Right atrium auricular region (tissue), 2 donors: Measurements from ENCODE around the gene APEX1. TPM values are rescaled to one million over a fixed set of nuclear protein-coding genes. Genes with fewer than 3 reads are reported as not detected.

Experiments used
- DNase-seq: peaks from one replicate; pipeline ENCODE4 v3.0.0-alpha.2; 2019; ENCODE audit warnings: low spot score
- H3K27ac ChIP-seq, 2 donors: fragments of 200-600 bp; sonication (generic); 1 replicate in 1 of 2; 2 replicates in 1 of 2; pipeline ENCODE4 v1.5.1; 2016 to 2019
- H3K27me3 ChIP-seq, 2 donors: fragments of 200-600 bp; sonication (generic); one replicate each; pipeline versions ENCODE4 v1.5.1 to v1.6.0; 2017 to 2019
- H3K36me3 ChIP-seq: fragments of 200-600 bp; sonication (generic); one replicate; pipeline ENCODE4 v1.5.1; 2016
- H3K4me1 ChIP-seq, 2 donors: fragments of 200-600 bp; sonication (generic); one replicate each; pipeline versions ENCODE4 v1.5.1 to v1.6.0; 2017 to 2019
- H3K4me3 ChIP-seq, 2 donors: fragments of 200-600 bp; sonication (generic); 1 replicate in 1 of 2; 2 replicates in 1 of 2; pipeline ENCODE4 v1.5.1; 2017 to 2019; ENCODE audit warnings: mild to moderate bottlenecking in 1 of 2, moderate library complexity in 1 of 2
- H3K9me3 ChIP-seq, 2 donors: fragments of 200-600 bp; sonication (generic); one replicate each; pipeline ENCODE4 v1.5.1; 2019
- total RNA-seq, 2 donors: library from RNA; depleted of rRNA; stranded (reverse); fragments of >200 nt; gene quantifications; one replicate each; pipeline ENCODE4 v1.1.0, GENCODE V29; 2016
- TF ChIP-seq, protein P1 (sequence below), 2 donors: fragments of 200-600 bp; sonication (generic); IDR thresholded peaks; one replicate each; pipeline ENCODE4 v1.5.1; 2019; ENCODE audit warnings: antibody characterized with exemption in 2 of 2

The APEX1 gene
- total RNA-seq, 2 donors from 2014 or later: 72.6 to 97.6 TPM

- peaks cover 0 to 11% of the 10 kb centered on the region in 2 donors for H3K4me1 ChIP-seq
- no peaks in the 10 kb centered on the region for H3K27me3 ChIP-seq
- TF ChIP-seq, protein P1, sequence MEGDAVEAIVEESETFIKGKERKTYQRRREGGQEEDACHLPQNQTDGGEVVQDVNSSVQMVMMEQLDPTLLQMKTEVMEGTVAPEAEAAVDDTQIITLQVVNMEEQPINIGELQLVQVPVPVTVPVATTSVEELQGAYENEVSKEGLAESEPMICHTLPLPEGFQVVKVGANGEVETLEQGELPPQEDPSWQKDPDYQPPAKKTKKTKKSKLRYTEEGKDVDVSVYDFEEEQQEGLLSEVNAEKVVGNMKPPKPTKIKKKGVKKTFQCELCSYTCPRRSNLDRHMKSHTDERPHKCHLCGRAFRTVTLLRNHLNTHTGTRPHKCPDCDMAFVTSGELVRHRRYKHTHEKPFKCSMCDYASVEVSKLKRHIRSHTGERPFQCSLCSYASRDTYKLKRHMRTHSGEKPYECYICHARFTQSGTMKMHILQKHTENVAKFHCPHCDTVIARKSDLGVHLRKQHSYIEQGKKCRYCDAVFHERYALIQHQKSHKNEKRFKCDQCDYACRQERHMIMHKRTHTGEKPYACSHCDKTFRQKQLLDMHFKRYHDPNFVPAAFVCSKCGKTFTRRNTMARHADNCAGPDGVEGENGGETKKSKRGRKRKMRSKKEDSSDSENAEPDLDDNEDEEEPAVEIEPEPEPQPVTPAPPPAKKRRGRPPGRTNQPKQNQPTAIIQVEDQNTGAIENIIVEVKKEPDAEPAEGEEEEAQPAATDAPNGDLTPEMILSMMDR (IDR thresholded peaks at IDR 0.05): no peak
- no peak overlapping the region for H3K4me3 ChIP-seq
- no peak for DNase-seq
- H3K36me3 ChIP-seq: no peaks in the 10 kb centered on the region
- H3K9me3 ChIP-seq: no peaks in the 10 kb centered on the region
- H3K27ac ChIP-seq: no peak overlapping the region
Observed at GRCh38 chr14:20429801-20430669, 25.0 kb upstream of the APEX1 start.

- Histone ChIP-seq H3K27ac (peak overlapping the region; percentile 58 to 67), H3K27me3 (no peaks in the 10 kb centered on the region), H3K4me3 (peak overlapping the region; percentile 34 to 51), H3K4me1 (peaks cover 0 to 16% of the 10 kb centered on the region in 2 donors), H3K36me3 (no peaks in the 10 kb centered on the region), H3K9me3 (no peaks in the 10 kb centered on the region)
- DNase-seq: peak; percentile 64
- TF ChIP-seq, protein P1 (IDR thresholded peaks at IDR 0.05): no peak
Observed at GRCh38 chr14:20434701-20435581, 20.1 kb upstream of the APEX1 start.

- TF ChIP-seq, protein P1 (IDR thresholded peaks at IDR 0.05): no peak
- Histone ChIP-seq H3K27me3 (no peaks in the 10 kb centered on the region), H3K4me3 (peak within 1 kb of the TSS; percentile 34 to 51), H3K27ac (peak within 1 kb of the TSS; percentile 58 to 67), H3K36me3 (no peaks in the 10 kb centered on the region), H3K9me3 (no peaks in the 10 kb centered on the region), H3K4me1 (peaks cover 0 to 10% of the 10 kb centered on the region in 2 donors)
- no peak for DNase-seq
Observed at GRCh38 chr14:20435582-20436362, 19.3 kb upstream of the APEX1 start, which contains the start of gene KLHL33. Gene KLHL33 (minus strand): TSS chr14:20436166. CDS start chr14:20435811, 355 bp downstream.

DNA sequence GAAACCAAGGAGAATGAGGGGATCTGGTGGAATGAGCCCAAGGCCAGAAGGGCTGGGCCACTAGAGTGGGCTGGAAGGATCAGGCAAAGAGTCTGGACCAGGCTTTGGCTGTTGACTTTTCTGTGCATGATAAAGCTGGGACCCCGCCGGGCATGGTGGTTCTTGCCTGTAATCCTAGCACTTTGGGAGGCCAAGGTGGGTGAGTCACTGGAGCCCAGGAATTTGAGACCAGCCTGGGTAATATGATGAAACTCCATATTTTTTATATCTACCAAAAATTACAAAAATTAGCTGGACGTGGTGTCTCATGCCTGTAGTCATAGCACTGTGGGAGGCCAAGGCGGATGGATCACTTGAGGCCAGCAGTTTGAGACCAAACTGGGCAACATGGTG, 18.7 kb upstream of the APEX1 start:
- TF ChIP-seq, protein P1 (IDR thresholded peaks at IDR 0.05): no peak
- H3K27me3 ChIP-seq: no peaks in the 10 kb centered on the region
- no peak overlapping the region for H3K27ac ChIP-seq
- DNase-seq: no peak
- no peaks in the 10 kb centered on the region for H3K9me3 ChIP-seq
- peaks cover 0 to 10% of the 10 kb centered on the region in 2 donors for H3K4me1 ChIP-seq
- no peak overlapping the region for H3K4me3 ChIP-seq
- H3K36me3 ChIP-seq: no peaks in the 10 kb centered on the region

- TF ChIP-seq, protein P1 (IDR thresholded peaks at IDR 0.05): no peak
- Histone ChIP-seq H3K4me3 (no peak overlapping the region), H3K36me3 (no peaks in the 10 kb centered on the region), H3K27me3 (no peaks in the 10 kb centered on the region), H3K9me3 (no peaks in the 10 kb centered on the region), H3K27ac (no peak overlapping the region), H3K4me1 (peaks cover 0 to 10% of the 10 kb centered on the region in 2 donors)
- no peak for DNase-seq
Observed at GRCh38 chr14:20438664-20439063, 16.4 kb upstream of the APEX1 start.
